B cell (primary cell): ENCODE results near the gene COL26A1. TPM values are rescaled to one million over a fixed set of nuclear protein-coding genes. Genes with fewer than 3 reads are reported as not detected.

Experiments
- ATAC-seq: fragments of 200-7000 bp; cut with Tn5 transposase; one replicate; pipeline ENCODE4 v1.10.0; 2021; ENCODE audit warnings: low read depth, mild to moderate bottlenecking, moderate number of reproducible peaks, moderate library complexity
- CTCF ChIA-PET: fragments of 350-600 bp; sonication (Branson Sonifier 250); formaldehyde crosslinking; loops from one replicate; lab custom pipeline; 2021; ENCODE audit warnings: antibody characterized with exemption, inconsistent platforms; lab: Charles Lee
- POLR2A ChIA-PET: fragments of 350-600 bp; sonication (Branson Sonifier 250); formaldehyde crosslinking; loops from one replicate; lab custom pipeline; 2021; ENCODE audit warnings: antibody characterized with exemption; lab: Charles Lee
- DNase-seq: peaks from one replicate; pipeline ENCODE4 v3.0.0; 2013
- H2AFZ ChIP-seq: 2 replicates; pipeline ENCODE4 v1.6.1; 2012; ENCODE audit warnings: mild to moderate bottlenecking, low read depth, low read length; ENCODE audit not compliant: insufficient read depth, poor library complexity, severe bottlenecking
- H3K27ac ChIP-seq, 2 donors: 1 replicate in 1 of 2; 2 replicates in 1 of 2; pipeline ENCODE4 v1.5.1; 2012 to 2013; ENCODE audit warnings: low read length in 2 of 2, mild to moderate bottlenecking in 2 of 2, moderate library complexity in 1 of 2
- H3K27me3 ChIP-seq, 4 experiments: fragments of 200-600 bp in 1 of 4; sonication (generic) in 1 of 4; replicated peaks in 1 of 4; 1 replicate in 2 of 4; 2 replicates in 2 of 4; pipeline versions ENCODE4 v1.6.1 to v1.7.0; 2013 to 2016; ENCODE audit warnings: low read length in 3 of 4, mild to moderate bottlenecking in 2 of 4, mixed read lengths in 1 of 4, moderate library complexity in 1 of 4; ENCODE audit not compliant: insufficient read depth in 4 of 4, control insufficient read depth in 3 of 4; ENCODE audit errors: control extremely low read depth in 1 of 4
- H3K36me3 ChIP-seq, 2 experiments: replicated peaks in 1 of 2; 1 replicate in 1 of 2; 2 replicates in 1 of 2; pipeline versions ENCODE4 v1.6.1 to v1.7.1; 2013; ENCODE audit warnings: low read length in 1 of 2; ENCODE audit not compliant: insufficient read depth in 2 of 2, control insufficient read depth in 1 of 2; ENCODE audit errors: control extremely low read depth in 1 of 2, extremely low read depth in 1 of 2
- H3K4me1 ChIP-seq, 2 donors: fragments of 200-600 bp in 1 of 2; sonication (generic) in 1 of 2; 1 replicate in 1 of 2; 2 replicates in 1 of 2; pipeline versions ENCODE4 v1.5.1 to v1.6.1; 2013 to 2017; ENCODE audit warnings: low read length in 2 of 2; ENCODE audit not compliant: control insufficient read depth in 2 of 2, insufficient read depth in 2 of 2
- H3K4me2 ChIP-seq: replicated peaks from 2 replicates; pipeline ENCODE3; 2012; ENCODE audit warnings: mild to moderate bottlenecking, low read depth, low read length; ENCODE audit not compliant: poor library complexity, severe bottlenecking
- H3K4me3 ChIP-seq, 5 experiments: fragments of 200-600 bp in 1 of 5; sonication (generic) in 1 of 5; 1 replicate in 3 of 5; 2 replicates in 2 of 5; pipeline versions ENCODE4 v1.5.1 to v1.7.0; 2011 to 2016; ENCODE audit warnings: low read length in 4 of 5, mild to moderate bottlenecking in 4 of 5, low read depth in 2 of 5, control low read depth in 1 of 5, moderate library complexity in 1 of 5; ENCODE audit not compliant: insufficient read depth in 1 of 5; ENCODE audit errors: control extremely low read depth in 1 of 5, extremely low read depth in 1 of 5
- H3K79me2 ChIP-seq: fragments of 200-600 bp; sonication (generic); one replicate; pipeline ENCODE4 v1.6.0; 2016; ENCODE audit warnings: low read length; ENCODE audit not compliant: control insufficient read depth, insufficient read depth
- H3K9ac ChIP-seq: fragments of 200-600 bp; sonication (generic); 2 replicates; pipeline ENCODE4 v1.6.1; 2017; ENCODE audit warnings: mild to moderate bottlenecking, low read length, moderate library complexity
- H3K9me3 ChIP-seq, 3 donors: one replicate each; pipeline versions ENCODE4 v1.6.1 to v1.7.1; 2013; ENCODE audit warnings: low read length in 2 of 3; ENCODE audit not compliant: control insufficient read depth in 2 of 3, insufficient read depth in 1 of 3; ENCODE audit errors: control extremely low read depth in 1 of 3
- H4K20me1 ChIP-seq: 2 replicates; pipeline ENCODE4 v1.6.0; 2012; ENCODE audit warnings: mild to moderate bottlenecking, low read length; ENCODE audit not compliant: insufficient read depth, control insufficient read depth, poor library complexity, severe bottlenecking
- H3K27ac Mint-ChIP-seq: one replicate; pipeline ENCODE4 v1.8.0; 2021; ENCODE audit warnings: mixed read lengths
- H3K27me3 Mint-ChIP-seq: one replicate; pipeline ENCODE4 v1.8.0; 2021; ENCODE audit warnings: mixed read lengths
- H3K4me1 Mint-ChIP-seq: one replicate; pipeline ENCODE4 v1.8.0; 2021; ENCODE audit warnings: mixed read lengths
- H3K4me3 Mint-ChIP-seq: one replicate; pipeline ENCODE4 v1.8.0; 2021; ENCODE audit warnings: mixed read lengths
- H3K9me3 Mint-ChIP-seq: one replicate; pipeline ENCODE4 v1.8.0; 2022; ENCODE audit warnings: mixed read lengths; ENCODE audit not compliant: insufficient read depth
- CTCF ChIP-seq: fragments of 200-600 bp; IDR thresholded peaks from one replicate; pipeline ENCODE4 v1.8.0; 2022; ENCODE audit warnings: antibody characterized with exemption, mild to moderate bottlenecking
- EZH2 ChIP-seq: IDR thresholded peaks from 2 replicates; pipeline ENCODE4 v1.6.1; 2012; ENCODE audit warnings: borderline replicate concordance, low read depth, mild to moderate bottlenecking, moderate library complexity, low read length; ENCODE audit not compliant: insufficient read depth, poor library complexity, severe bottlenecking
- WGBS: methylation state at CpG from one replicate; pipeline ENCODE4 v1.1.5; 2013; ENCODE audit warnings: missing lambda C conversion rate; ENCODE audit not compliant: insufficient coverage; 5-methylcytosine and 5-hydroxymethylcytosine counted together
- intact Hi-C: fragments of 100-400 bp; cut with micrococcal nuclease; formaldehyde crosslinking; loops from one replicate; pipeline ENCODE4 v1.10.0; 2022
- polyA plus RNA-seq: library from polyadenylated mRNA; depleted of rRNA; stranded (reverse); fragments of >200 nt; gene quantifications from 2 replicates; pipeline ENCODE4 v1.2.3, GENCODE V29; 2012
- total RNA-seq, 2 donors: library from RNA; stranded (reverse); fragments of 120-200 nt in 1 of 2; gene quantifications; 1 replicate in 1 of 2; 2 replicates in 1 of 2; pipeline versions ENCODE4 v1.2.3 to v1.2.4, GENCODE V29; 2013 to 2022

COL26A1 gene
- total and polyA plus RNA-seq, 2 donors (not counting 1 experiment from before 2014, with no cell fraction given), result not detected

DNA sequence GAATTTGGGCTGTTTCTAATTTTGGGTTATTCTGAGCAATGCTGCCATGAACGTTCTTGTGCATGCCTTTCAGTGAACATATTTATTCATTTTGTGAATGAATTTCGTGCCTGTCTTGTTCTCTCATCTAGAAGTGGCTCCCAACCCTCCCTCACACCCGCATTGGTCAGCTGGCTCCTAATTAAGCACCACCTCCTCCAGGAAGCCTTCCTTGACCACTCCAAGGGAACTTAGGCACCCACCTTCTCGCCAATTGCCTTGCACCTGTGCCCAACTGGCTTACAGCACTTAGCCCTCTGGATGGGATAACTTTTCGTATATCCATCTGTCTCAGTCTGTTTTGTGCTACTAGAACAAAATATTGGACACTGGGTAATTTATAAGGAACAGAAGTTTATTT, 159.3 kb downstream of the COL26A1 start:
- Histone ChIP-seq H2AFZ (no peak overlapping the region), H3K36me3 (no peaks in the 10 kb centered on the region), H4K20me1 (no peaks in the 10 kb centered on the region), H3K27me3 (no peaks in the 10 kb centered on the region), H3K9me3 (peaks cover 0 to 13% (median 0%) of the 10 kb centered on the region in 3 donors), H3K79me2 (no peaks in the 10 kb centered on the region), H3K9ac (no peak overlapping the region), H3K4me1 (no peaks in the 10 kb centered on the region), H3K4me3 (no peak overlapping the region), H3K27ac (no peak overlapping the region), H3K4me2 (no peak overlapping the region)
- ChIA-PET POLR2A (no interaction called here), CTCF (no interaction called here)
- 71% methylated on average over 1 of the region's 5 CpGs for WGBS
- H3K4me1 Mint-ChIP-seq, result no peaks in the 10 kb centered on the region
- H3K4me3 Mint-ChIP-seq, result no peak overlapping the region
- peaks cover 6% of the 10 kb centered on the region for H3K9me3 Mint-ChIP-seq
- intact Hi-C loops, result no loop called here
- ATAC-seq, result no peak
- no peaks in the 10 kb centered on the region for H3K27me3 Mint-ChIP-seq
- TF ChIP-seq CTCF (no peak), EZH2 (no peak)
- no peak overlapping the region for H3K27ac Mint-ChIP-seq
- no peak for DNase-seq

DNA sequence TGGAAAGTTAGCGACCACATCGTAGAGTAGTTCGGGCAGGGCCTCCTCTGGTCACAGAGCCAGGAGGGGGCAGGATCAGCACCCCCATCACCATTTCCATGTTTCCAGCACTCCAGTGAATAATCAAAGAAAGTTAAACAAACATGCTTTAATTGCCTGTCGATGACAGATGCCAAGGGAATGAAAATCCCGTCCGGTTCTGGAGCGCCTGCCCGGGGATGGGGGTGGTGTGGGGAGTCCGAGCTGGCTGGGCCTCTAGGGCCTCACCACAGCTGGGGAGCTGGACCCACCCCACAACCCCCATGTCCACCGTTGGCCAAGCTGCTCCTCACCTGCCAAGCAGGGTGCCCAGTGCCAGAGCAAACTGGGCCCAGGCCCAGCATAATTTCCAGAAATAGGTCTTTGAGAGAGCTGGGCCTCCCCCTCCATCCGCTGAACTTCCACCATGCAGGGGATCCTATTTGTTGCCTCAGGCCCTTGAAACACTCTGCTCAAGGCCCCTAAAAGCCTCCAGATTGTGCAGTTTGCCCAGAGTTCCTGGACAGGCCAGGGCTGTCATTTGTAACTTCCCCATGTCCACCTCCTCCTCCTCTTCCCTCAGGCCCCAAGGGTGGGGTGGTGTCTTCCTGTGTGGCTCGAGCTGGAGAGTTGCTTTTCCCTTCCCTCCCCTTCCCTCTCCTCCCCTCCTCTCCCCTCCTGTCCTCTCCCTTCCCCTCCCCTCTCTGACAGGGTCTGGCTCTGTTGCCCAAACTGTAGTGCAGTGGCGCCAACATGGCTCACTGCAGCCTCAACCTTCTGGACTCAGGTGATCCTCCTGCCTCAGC, 165.4 kb downstream of the COL26A1 start:
- Histone ChIP-seq H3K9me3 (peaks cover 0 to 8% (median 0%) of the 10 kb centered on the region in 3 donors), H4K20me1 (no peaks in the 10 kb centered on the region), H3K36me3 (no peaks in the 10 kb centered on the region), H3K4me3 (no peak overlapping the region), H3K9ac (no peak overlapping the region), H3K4me2 (no peak overlapping the region), H3K27ac (no peak overlapping the region), H3K27me3 (peaks cover 0 to 7% (median 0%) of the 10 kb centered on the region in 4 experiments), H3K79me2 (no peaks in the 10 kb centered on the region), H2AFZ (no peak overlapping the region), H3K4me1 (no peaks in the 10 kb centered on the region)
- DNase-seq (no peak), ATAC-seq (no peak)
- no peaks in the 10 kb centered on the region for H3K9me3 Mint-ChIP-seq
- CTCF ChIA-PET, result interaction anchor here (0.9 kb wide), 1 partner anchor 12 kb away, joined by 3 read pairs; no protein-coding TSS in a partner anchor
- H3K27ac Mint-ChIP-seq, result no peak overlapping the region
- TF ChIP-seq CTCF (no peak), EZH2 (no peak)
- POLR2A ChIA-PET, result no interaction called here
- no peak overlapping the region for H3K4me3 Mint-ChIP-seq
- intact Hi-C loops, result no loop called here
- WGBS, result 92% methylated on average over 6 of the region's 13 CpGs
- no peaks in the 10 kb centered on the region for H3K4me1 Mint-ChIP-seq
- peaks cover 13% of the 10 kb centered on the region for H3K27me3 Mint-ChIP-seq
